GM21737 (cell line): ENCODE measurements around the gene DSCAML1.

ENCODE experiments used
- ATAC-seq: cut with Tn5 transposase; IDR thresholded peaks from one replicate; pipeline ENCODE4 v1.9.1; 2021; ENCODE audit warnings: mild to moderate bottlenecking, moderate library complexity; ENCODE audit not compliant: unreplicated experiment

DSCAML1 gene

DNA sequence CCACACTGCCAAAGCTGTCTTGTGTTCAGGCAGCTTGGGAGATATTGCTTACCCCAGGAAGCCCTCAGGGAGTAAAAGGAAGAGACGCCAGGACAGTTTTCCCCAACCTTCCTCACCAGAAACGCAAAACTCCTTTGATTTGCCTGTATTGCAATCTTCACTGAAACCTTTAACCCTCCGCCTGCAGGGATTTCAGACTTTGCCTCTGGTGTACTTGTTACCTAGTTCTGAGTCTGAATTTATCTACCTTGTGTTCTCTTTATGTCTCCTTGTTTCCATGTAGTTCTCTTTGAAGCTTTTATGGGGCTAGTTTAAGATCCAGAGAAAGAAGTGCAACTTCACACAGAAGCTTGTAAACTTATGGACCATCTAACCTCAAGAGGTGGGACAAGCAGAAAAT is 154.2 kb downstream of the DSCAML1 start:
- no peak for ATAC-seq

DNA sequence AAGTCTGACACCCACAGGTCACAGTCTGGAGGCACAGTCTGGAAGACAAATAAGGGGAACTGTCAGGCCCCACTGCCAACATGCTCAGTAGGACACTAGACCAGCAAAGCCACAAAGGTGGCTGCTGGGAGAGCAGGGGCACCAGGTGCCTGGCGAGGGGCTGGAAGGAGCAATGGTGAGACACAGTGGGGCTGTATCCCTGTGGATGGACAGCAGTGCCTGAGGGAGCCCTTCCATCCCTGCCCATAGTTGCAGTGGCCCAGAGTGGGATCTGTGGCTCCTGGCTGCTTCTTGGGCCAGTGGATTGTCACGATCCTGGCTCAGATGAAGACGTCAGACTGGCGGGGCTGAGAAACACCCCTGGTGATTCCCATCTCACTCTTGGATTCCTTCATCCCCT is 154.6 kb downstream of the DSCAML1 start:
- no peak for ATAC-seq

DNA sequence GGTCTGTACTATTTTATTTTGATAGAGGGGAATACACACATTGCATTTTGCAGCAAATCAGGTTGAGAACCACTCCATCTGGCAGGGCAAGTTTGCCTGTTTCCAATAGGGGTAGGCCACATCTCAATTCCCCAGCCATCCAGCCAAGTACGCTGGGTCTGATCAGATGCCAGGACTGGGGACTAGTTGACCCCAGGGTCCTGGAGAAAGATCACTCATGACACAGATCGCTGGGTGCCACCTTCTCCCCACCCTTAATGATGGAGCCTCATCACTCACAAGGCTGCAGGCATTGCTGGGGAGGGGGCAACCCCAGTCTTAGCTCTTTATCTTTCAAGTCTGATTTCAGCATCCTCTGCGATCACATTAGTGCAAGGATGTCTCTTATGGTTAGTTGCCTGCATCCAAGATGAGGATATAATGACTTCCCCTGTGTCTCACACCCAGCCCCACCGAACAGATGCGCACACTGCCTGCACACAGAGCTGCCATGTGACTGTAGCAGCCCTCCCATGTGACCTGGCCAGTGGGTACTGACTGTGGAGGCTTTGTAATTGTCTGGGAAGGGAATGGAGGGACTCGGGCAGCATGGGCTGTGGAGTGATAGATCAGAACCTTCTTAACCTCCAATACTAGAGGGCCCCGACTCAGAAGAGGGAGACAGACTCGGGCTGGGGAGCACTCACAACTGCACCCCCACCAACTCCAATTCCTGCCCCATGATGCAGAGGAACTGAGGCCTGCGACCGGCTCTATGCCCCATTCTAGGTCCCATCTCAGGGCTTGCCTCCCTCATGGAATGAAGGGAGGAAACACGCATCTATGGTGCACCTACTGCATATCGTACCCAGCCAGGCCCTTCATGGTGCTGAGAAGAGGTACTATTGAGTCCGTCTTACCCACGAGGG is 155.8 kb downstream of the DSCAML1 start:
- no peak for ATAC-seq

GRCh38 chr11:117640041-117640440 is 157.0 kb downstream of the DSCAML1 start:
- no peak for ATAC-seq

DNA sequence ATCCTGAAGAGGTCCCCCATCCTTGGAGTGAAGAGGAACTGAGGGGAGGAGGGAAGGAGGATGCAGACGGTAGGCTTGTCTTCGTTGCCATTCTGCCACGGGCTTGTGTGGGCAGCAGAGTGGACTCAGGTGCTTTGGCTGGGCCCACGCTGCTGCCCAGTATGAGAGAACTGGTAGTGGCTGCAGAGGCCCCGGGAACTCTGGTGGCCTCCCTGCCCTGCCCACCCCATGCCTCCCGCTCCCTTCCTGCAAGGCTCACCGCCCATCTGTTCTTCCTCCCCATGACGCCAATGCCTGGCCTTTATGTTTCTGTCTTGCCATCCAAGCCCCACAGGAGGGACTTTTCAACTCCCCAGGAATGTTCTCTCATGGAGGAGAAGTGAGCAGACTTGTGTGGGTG is 157.4 kb downstream of the DSCAML1 start:
- no peak for ATAC-seq

DNA sequence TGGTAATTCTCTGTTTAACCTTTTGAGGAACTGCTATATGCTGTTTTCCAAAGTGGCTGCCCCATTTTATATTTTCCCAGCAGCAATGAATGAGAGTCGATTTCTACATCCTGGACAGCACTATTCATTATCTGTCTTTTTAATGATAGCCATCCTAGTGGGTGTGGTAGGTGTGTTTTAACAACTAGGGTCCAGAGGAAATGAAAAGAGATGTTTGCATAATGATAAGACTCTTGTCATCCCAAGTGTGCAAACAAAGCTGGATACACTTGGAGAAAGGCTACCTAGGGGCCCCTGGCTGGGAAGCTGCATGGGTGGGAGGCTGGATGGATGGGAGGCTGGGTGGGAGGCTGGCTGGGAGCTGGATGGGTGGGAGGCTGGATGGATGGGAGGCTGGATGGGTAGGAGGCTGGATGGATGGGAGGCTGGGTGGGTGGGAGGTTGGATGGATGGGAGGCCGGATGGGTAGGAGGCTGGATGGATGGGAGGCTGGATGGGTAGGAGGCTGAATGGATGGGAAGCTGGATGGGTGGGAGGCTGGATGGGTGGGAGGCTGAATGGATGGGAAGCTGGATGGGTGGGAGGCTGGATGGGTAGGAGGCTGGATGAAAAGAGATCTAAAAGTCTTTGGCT is 158.0 kb downstream of the DSCAML1 start:
- no peak for ATAC-seq

- no peak for ATAC-seq
These were observed 162.0 kb downstream of the DSCAML1 start for GRCh38 chr11:117634756-117635603.

DNA sequence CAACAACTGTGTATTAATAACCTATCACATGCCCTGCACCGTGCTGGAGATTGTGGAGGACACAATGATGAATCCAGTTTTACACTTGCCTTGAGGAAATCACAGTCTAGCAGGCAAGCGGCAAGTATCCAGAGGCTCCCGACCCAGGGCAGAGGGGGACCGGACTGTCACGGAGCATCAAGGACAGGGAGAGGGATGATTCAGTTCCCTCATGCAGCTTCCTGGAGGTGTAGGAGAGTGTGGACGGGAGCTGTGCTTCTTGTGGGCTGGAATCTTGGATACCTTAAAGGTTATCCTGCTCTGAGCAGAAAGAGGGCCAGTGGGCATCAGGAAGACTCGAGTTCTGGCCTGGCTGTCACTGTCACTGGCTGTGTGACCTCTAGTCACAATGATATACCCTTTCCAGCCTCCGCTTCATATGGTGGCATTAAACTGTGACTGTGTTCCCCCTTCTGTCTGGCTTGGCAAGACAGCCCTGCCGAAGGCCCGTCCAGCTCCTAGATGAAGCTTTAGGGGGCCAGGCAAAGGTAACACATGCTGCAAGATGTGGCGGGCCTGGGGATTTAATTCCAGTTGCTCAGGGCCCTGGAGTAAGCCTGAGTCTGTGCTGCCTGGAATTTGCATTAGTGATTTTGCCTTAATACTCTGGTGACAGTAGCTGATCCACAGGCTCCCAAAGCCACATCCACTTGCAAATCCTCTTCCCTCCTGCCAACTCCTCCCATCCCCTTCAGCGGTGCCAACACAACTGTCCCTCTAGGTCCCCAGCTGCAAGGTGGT is 162.8 kb downstream of the DSCAML1 start:
- ATAC-seq = no peak

GRCh38 chr11:117633186-117633754 is 163.7 kb downstream of the DSCAML1 start:
- no peak for ATAC-seq

DNA sequence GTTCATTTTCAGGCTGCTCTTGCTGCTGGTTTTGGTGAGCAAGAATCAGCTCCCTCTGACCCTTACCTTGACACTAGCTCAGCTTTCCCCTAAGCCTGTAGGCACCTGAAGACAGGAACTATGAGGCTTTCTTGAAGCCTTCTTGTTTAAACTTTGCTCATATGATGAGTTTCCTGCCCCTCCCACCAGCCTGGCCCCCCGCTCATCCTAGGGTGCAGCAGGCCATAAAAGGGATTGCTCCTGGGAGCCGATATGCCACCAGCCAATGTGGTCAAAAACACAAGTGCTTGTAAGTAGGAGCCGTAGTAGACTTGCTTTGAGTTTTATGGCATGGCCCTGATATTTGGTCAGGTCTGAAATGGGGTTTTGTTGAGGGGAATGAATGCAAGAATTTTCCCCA is 164.7 kb downstream of the DSCAML1 start:
- ATAC-seq = no peak

GRCh38 chr11:117631336-117632140 is 165.5 kb downstream of the DSCAML1 start:
- ATAC-seq = no peak

DNA sequence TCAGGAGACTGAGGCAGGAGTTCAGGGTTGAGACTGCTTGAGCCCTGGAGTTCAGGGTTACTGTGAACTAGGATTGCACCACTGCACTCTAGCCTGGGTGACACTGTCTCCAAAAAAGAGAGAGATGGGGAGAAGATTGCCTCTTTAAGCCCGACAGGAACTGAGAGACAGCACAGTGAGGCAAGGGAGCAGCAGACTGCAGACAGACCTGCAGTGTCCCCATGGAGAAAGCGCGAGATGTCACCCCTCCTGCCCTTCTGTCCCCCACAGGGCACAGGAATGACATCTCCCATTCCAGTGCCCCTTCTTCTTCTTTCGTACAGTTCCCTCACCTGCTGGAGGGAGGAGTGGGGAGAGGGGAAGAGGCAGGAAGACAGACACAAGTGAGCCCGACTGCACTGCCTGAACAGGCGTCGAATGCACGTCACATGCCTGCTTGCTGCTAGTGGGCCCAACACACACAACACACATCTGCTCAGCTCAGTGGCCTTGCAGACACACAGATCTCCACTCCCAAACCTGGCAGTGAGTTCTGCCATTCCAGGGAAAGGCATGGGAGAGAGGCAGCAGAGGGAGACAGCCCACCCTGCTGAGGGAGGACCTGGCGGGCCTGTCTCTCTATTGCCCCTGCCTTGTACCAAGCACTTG is 167.0 kb downstream of the DSCAML1 start:
- no peak for ATAC-seq

DNA sequence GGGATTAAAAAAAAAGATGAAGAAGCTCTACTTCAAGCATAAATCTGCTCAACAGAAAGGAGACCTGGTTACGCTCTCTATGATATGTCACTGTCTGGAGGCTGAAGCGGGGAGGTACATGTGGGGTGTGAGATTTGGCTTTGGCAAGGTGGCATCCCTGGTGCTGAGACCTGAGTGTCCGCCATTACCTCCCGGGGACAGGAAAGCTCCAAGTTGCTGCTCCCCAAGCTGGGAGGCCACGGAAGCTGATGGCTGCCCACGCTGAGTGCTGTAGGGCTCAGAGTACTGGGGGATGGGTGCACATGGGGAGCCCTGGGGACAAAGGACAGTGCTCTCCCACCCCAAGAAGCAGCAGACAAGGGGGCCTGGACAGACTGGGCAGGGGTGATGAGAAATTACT is 167.9 kb downstream of the DSCAML1 start:
- ATAC-seq = no peak

GRCh38 chr11:117627259-117627658 is 169.8 kb downstream of the DSCAML1 start:
- ATAC-seq = no peak

- no peak for ATAC-seq
These were observed 170.4 kb downstream of the DSCAML1 start for GRCh38 chr11:117626576-117626975.

- no peak for ATAC-seq
These were observed 171.8 kb downstream of the DSCAML1 start for GRCh38 chr11:117625237-117625636.

DNA sequence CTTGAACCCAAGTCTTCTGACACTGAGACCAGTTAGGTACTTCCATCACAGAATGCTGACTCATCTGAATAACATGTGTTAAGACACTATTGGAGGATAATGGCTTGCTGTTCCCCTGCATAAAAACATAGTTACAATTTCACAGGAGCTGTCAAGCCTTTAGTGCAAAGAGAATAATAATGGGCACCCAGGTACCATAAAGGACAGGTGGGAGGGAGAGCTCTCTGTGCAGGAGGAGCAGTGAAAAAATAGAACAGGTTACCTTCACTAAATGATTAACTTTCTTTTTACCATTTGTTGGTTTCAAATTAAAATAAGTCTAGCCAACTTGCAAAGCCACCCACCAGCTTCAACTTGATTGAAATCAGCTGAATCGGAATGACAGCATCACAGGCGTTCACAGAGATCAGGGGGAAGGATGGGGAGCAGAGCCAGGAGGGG is 173.2 kb downstream of the DSCAML1 start:
- ATAC-seq = no peak

- ATAC-seq = no peak
These were observed 175.8 kb downstream of the DSCAML1 start for GRCh38 chr11:117621226-117621625.

DNA sequence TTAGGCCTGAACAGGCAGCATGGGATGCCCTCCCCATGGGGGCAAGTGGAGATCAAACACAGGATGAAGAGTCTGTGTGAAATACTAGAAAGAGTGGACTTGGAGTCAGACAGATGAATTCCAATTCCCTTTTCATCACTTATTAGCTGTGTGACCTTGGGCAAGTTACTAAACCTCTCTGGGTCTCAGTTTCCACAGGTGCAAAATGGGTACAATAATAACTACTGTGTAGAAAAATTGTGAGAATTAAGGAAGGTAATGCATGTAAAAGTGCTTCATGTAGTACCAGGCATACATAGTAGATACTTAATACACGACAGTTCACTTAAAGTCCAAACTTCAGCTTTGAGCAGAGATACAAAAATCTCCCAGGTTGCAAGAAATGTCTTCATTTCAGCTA is 176.4 kb downstream of the DSCAML1 start:
- no peak for ATAC-seq
